ENCODE data around the gene NEK6.

DNA sequence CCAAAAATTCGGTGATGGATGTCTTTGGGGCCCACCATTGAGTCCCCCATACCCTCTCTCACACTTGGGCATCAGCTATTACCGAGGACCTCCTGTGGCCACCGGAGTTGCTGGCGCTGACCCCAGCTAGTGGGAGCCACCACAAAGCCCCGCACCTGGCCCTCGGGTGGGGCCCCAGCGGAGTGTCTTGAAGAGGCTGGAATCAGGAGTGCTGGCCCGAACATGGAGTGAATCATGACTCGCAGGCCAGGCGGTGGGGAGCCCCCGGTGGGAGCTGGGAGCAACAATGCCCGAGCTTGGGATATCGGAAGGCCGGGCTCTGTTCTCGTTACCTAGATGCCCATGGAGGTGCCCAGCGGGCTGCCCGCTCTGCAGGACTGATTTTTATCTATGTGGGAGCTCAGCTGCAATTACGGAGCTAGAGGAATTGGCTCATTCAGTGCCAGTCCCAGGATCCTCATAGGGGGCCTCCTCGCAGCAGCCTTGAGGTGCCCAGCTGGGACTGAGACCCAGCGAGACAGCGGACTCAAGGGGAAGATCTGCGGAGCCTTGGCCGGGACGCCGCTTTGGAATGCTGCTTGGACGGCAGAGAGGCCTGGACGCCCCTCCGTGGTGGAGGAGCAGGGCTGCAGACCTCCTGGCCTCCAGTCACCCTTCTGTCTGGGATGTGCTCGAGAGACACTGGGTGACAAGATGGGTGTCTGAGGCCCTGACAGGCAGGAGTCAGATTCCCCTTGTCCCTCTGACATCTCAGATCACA is 86.7 kb downstream of the NEK6 start:
- TF ChIP-seq, protein P1, sequence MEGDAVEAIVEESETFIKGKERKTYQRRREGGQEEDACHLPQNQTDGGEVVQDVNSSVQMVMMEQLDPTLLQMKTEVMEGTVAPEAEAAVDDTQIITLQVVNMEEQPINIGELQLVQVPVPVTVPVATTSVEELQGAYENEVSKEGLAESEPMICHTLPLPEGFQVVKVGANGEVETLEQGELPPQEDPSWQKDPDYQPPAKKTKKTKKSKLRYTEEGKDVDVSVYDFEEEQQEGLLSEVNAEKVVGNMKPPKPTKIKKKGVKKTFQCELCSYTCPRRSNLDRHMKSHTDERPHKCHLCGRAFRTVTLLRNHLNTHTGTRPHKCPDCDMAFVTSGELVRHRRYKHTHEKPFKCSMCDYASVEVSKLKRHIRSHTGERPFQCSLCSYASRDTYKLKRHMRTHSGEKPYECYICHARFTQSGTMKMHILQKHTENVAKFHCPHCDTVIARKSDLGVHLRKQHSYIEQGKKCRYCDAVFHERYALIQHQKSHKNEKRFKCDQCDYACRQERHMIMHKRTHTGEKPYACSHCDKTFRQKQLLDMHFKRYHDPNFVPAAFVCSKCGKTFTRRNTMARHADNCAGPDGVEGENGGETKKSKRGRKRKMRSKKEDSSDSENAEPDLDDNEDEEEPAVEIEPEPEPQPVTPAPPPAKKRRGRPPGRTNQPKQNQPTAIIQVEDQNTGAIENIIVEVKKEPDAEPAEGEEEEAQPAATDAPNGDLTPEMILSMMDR (IDR thresholded peaks at IDR 0.05 in 8 of 11, conservative IDR thresholded peaks at IDR 0.05 in 3 of 11): no peak
- TF ChIP-seq POLR2A (IDR thresholded peaks at IDR 0.05) (no peak), POLR2AphosphoS5 (IDR thresholded peaks at IDR 0.05) (peak in 1 of 3 donors; percentile 60)

All from spleen (tissue), 7 donors.